Muscle layer of colon (tissue), 2 donors: ENCODE measurements around the gene SPDEF.

Experiments used
- H3K27ac ChIP-seq: one replicate; pipeline ENCODE4 v1.7.0; 2013; ENCODE audit warnings: low read depth, mild to moderate bottlenecking, low read length, moderate library complexity
- H3K27me3 ChIP-seq, 2 donors: one replicate each; pipeline ENCODE4 v1.7.0; 2013; ENCODE audit warnings: low read length in 2 of 2, mild to moderate bottlenecking in 2 of 2; ENCODE audit not compliant: insufficient read depth in 2 of 2, control insufficient read depth in 1 of 2
- H3K36me3 ChIP-seq: one replicate; pipeline ENCODE4 v1.7.0; 2013; ENCODE audit warnings: mild to moderate bottlenecking, low read length; ENCODE audit not compliant: insufficient read depth
- H3K4me1 ChIP-seq: one replicate; pipeline ENCODE4 v1.7.0; 2013; ENCODE audit warnings: mild to moderate bottlenecking, low read length; ENCODE audit not compliant: insufficient read depth
- H3K4me3 ChIP-seq, 2 donors: one replicate each; pipeline ENCODE4 v1.7.0; 2013; ENCODE audit warnings: low read length in 2 of 2, low read depth in 1 of 2, mild to moderate bottlenecking in 1 of 2, moderate library complexity in 1 of 2
- H3K9ac ChIP-seq: one replicate; pipeline ENCODE4 v1.7.0; 2013; ENCODE audit warnings: low read length
- H3K9me3 ChIP-seq: one replicate; pipeline ENCODE4 v1.7.0; 2013; ENCODE audit warnings: mild to moderate bottlenecking, low read length
- donor health status: abdominal sarcoma.
- donor health status: Adenocarcinoma of cecum.

SPDEF gene

GRCh38 chr6:34551720-34552119, 4.4 kb downstream of the SPDEF start:
- H3K27me3 ChIP-seq = no peaks in the 10 kb centered on the region
- H3K9me3 ChIP-seq = no peaks in the 10 kb centered on the region
- H3K4me1 ChIP-seq = no peaks in the 10 kb centered on the region
- no peak overlapping the region for H3K4me3 ChIP-seq
- H3K9ac ChIP-seq = no peak overlapping the region
- no peak overlapping the region for H3K27ac ChIP-seq
- H3K36me3 ChIP-seq = no peaks in the 10 kb centered on the region

GRCh38 chr6:34549804-34550202, 6.3 kb downstream of the SPDEF start:
- Histone ChIP-seq H3K27ac (no peak overlapping the region), H3K9me3 (no peaks in the 10 kb centered on the region), H3K4me3 (no peak overlapping the region), H3K9ac (no peak overlapping the region), H3K27me3 (no peaks in the 10 kb centered on the region), H3K36me3 (no peaks in the 10 kb centered on the region), H3K4me1 (peaks cover 8% of the 10 kb centered on the region)

GRCh38 chr6:34549026-34549803, 6.9 kb downstream of the SPDEF start:
- Histone ChIP-seq H3K4me3 (no peak overlapping the region), H3K27me3 (no peaks in the 10 kb centered on the region), H3K9ac (no peak overlapping the region), H3K27ac (no peak overlapping the region), H3K9me3 (no peaks in the 10 kb centered on the region), H3K36me3 (no peaks in the 10 kb centered on the region), H3K4me1 (peaks cover 8% of the 10 kb centered on the region)

- Histone ChIP-seq H3K27ac (no peak overlapping the region), H3K9ac (no peak overlapping the region), H3K4me1 (peaks cover 8% of the 10 kb centered on the region), H3K4me3 (no peak overlapping the region), H3K36me3 (no peaks in the 10 kb centered on the region), H3K27me3 (no peaks in the 10 kb centered on the region), H3K9me3 (no peaks in the 10 kb centered on the region)
These were observed 8.2 kb downstream of the SPDEF start for GRCh38 chr6:34547701-34548644.

DNA sequence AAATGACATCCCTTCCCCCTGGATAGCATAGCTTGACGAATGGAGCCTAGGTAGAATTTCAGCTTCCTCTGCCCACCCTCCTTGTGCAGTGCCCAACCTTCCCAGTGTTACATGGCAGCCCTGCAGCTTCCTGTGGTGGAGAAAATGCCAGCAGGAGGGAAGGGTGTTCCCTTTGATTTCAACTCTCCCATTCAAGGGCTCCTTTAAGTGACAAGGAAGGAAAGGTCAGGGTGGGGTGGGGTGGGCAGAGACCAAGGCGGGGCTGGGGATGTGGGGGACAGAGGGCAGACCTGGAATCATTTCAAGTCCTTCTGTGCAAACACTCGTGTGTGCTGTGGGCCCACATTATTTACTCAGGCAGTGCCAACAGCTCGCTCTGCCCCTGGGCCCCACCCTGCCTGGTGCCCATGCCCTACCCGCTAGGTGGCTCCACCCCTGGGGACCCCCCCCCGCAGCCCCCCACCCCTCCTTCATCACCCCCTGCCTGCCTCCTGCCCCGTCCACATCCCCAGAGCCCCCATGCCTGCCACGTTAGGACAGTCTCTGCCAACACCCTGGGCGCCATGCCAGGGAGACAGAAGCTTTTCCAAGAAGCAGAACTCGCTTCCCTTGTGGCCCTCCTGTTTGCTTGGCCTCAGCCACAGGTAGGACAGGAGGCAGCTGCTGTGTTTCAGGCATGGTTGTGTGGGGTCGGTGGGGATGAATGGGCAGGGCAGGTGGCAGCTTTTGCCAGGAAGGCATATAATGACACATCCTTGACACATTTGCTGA, 9.4 kb downstream of the SPDEF start:
- Histone ChIP-seq H3K9me3 (no peaks in the 10 kb centered on the region), H3K4me3 (no peak overlapping the region), H3K36me3 (no peaks in the 10 kb centered on the region), H3K27me3 (no peaks in the 10 kb centered on the region), H3K9ac (no peak overlapping the region), H3K27ac (no peak overlapping the region), H3K4me1 (peaks cover 8% of the 10 kb centered on the region)

DNA sequence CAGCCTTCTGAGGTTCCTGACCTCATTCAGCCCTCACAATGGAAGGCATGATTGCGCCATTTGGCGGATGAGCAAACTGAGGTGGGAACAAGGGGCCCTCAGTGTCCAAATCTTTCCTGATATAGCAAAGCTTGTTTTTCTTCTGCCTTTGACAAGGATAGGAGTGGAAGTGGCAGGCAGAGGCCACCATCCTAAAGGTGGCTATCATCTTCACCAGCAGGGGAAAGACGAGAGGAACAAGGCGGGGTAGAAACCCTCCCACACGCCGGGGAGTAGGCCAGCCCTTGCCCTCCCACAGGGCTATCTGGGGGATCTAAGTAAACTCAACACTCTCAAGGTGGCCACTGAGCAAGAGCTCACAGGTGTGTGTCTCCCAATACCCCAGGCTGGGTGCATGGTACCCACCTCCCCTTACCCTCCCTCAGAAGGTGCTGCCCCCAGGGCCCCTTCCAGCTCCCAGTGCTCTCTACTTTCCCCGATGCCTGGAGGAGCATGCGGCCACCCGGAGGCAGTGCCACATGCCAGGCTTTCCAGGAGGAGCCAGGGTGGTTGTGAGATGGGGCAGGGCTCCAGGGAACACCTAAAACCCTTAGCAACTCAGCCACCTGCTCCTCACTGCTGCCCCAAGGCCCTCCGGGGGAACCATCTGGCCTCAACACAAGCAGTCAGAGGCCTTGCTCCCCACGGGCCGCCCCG, 11.2 kb downstream of the SPDEF start:
- Histone ChIP-seq H3K27me3 (no peaks in the 10 kb centered on the region), H3K27ac (no peak overlapping the region), H3K9me3 (no peaks in the 10 kb centered on the region), H3K36me3 (no peaks in the 10 kb centered on the region), H3K9ac (no peak overlapping the region), H3K4me1 (peaks cover 8% of the 10 kb centered on the region), H3K4me3 (no peak overlapping the region)

DNA sequence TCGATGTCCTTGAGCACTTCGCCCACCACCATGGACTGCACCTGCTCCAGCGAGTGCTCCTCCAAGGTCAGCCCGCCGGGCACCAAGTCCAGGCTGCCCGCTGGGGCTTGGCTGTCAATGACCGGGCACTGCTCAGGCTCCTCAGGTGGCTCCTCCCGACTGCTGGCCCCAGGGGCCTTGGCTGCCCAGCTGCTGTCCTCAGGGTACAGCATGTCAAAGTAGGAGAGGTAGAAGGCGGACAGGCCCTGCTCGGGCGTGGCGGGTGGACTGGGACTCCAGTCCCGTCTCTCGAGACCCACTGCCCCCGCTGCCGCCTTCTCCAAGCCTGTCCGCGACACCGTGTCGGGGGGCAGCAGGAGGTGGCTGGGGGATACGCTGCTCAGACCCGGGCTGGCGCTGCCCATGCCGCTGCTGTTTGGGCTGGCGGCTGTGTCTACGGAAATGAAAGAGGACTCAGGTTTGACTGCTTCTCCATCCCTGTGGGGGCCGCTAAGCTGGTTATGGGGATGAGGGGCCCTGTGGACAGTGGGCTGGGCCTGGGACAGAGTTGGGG, 12.0 kb downstream of the SPDEF start:
- H3K9me3 ChIP-seq = no peaks in the 10 kb centered on the region
- no peak overlapping the region for H3K27ac ChIP-seq
- H3K36me3 ChIP-seq = no peaks in the 10 kb centered on the region
- H3K9ac ChIP-seq = no peak overlapping the region
- H3K4me3 ChIP-seq = no peak overlapping the region
- no peaks in the 10 kb centered on the region for H3K27me3 ChIP-seq
- H3K4me1 ChIP-seq = peaks cover 8% of the 10 kb centered on the region

DNA sequence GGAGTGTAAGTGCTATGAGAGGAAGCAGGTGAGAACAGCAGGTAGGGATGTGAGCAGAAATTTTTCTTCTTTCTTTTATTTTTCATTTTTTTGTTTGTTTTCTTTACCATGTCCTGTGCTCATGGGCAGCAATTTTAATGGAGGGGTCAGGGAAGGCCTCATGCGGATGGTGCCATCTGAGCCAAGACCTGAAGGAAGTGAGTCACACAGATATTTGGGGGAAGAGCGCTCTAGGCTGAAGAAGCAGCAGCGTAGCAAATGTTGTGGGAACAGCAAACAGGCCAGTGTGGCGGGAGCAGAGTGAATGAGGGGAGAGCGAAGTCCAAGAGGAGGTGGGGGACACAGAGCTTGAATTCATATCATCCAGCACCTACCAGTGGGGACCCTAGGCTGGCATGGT, 12.7 kb downstream of the SPDEF start:
- no peaks in the 10 kb centered on the region for H3K36me3 ChIP-seq
- H3K4me1 ChIP-seq = peaks cover 8% of the 10 kb centered on the region
- no peak overlapping the region for H3K9ac ChIP-seq
- H3K9me3 ChIP-seq = no peaks in the 10 kb centered on the region
- H3K4me3 ChIP-seq = no peak overlapping the region
- H3K27me3 ChIP-seq = no peaks in the 10 kb centered on the region
- no peak overlapping the region for H3K27ac ChIP-seq

- H3K9me3 ChIP-seq = no peaks in the 10 kb centered on the region
- H3K27me3 ChIP-seq = no peaks in the 10 kb centered on the region
- H3K4me3 ChIP-seq = no peak overlapping the region
- H3K4me1 ChIP-seq = peaks cover 3% of the 10 kb centered on the region
- H3K27ac ChIP-seq = no peak overlapping the region
- H3K9ac ChIP-seq = no peak overlapping the region
- no peaks in the 10 kb centered on the region for H3K36me3 ChIP-seq
These were observed 15.3 kb downstream of the SPDEF start for GRCh38 chr6:34540841-34541240.

DNA sequence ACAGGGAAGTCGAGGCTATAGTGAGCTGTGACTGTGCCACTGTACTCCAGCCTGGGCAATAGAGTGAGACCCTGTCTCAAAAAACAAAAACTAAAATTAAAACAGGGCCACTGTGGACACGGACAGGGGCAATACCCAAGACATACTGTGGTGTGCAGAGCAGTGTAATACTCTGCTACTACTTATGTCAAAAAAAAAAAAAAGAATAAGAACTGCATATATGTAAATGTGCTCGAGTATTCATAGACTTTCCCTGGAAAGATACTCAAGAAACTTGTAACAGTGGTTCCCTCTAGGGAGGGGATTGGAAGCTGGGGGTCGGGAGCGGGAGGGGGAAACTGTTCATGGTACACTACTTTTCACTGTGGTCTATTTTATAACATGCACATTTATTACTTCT, 15.9 kb downstream of the SPDEF start:
- H3K27me3 ChIP-seq = no peaks in the 10 kb centered on the region
- H3K4me3 ChIP-seq = no peak overlapping the region
- no peak overlapping the region for H3K9ac ChIP-seq
- no peaks in the 10 kb centered on the region for H3K9me3 ChIP-seq
- H3K36me3 ChIP-seq = no peaks in the 10 kb centered on the region
- no peak overlapping the region for H3K27ac ChIP-seq
- no peaks in the 10 kb centered on the region for H3K4me1 ChIP-seq
